Measurements from ENCODE around the gene JAK3.
"Not testable (repeated sequence)": the region's sequence is repeated elsewhere in the genome, so short reads cannot be mapped to it uniquely, and the experiment has no call there.

Gene JAK3

GRCh38 chr19:17807731-17808316 lies 40.0 kb downstream of the JAK3 start:
- Histone ChIP-seq H3K27me3 (peaks cover 45% of the 10 kb centered on the region), H3K9me3 (no peaks in the 10 kb centered on the region), H3K36me3 (no peaks in the 10 kb centered on the region), H3K4me1 (ENCODE audit: control insufficient read depth in 1 of 2, insufficient read depth in 1 of 2, low read depth in 1 of 2, low read length in 1 of 2) (peaks cover 10 to 11% of the 10 kb centered on the region in 2 experiments), H3K27ac (no peak overlapping the region), H3K4me3 (ENCODE audit: low read depth in 1 of 2, low read length in 1 of 2) (no peak overlapping the region)
- TF ChIP-seq CTCF (IDR thresholded peaks at IDR 0.05), result no peak

- no peak overlapping the region for H3K27ac ChIP-seq
- H3K4me1 ChIP-seq (ENCODE audit: control insufficient read depth in 1 of 2, insufficient read depth in 1 of 2, low read depth in 1 of 2, low read length in 1 of 2), result peaks cover 11 to 12% of the 10 kb centered on the region in 2 experiments
- H3K27me3 ChIP-seq, result peaks cover 53% of the 10 kb centered on the region
- no peak for TF ChIP-seq CTCF (IDR thresholded peaks at IDR 0.05)
- H3K36me3 ChIP-seq, result no peaks in the 10 kb centered on the region
- no peaks in the 10 kb centered on the region for H3K9me3 ChIP-seq
- H3K4me3 ChIP-seq (ENCODE audit: low read depth in 1 of 2, low read length in 1 of 2), result no peak overlapping the region
Measured at GRCh38 chr19:17806945-17807344, 40.8 kb downstream of the JAK3 start.

- H3K36me3 ChIP-seq, result no peaks in the 10 kb centered on the region
- H3K9me3 ChIP-seq, result no peaks in the 10 kb centered on the region
- no peak for TF ChIP-seq CTCF (IDR thresholded peaks at IDR 0.05)
- no peak overlapping the region for H3K4me3 ChIP-seq (ENCODE audit: low read depth in 1 of 2, low read length in 1 of 2)
- no peak overlapping the region for H3K27ac ChIP-seq
- peaks cover 69% of the 10 kb centered on the region for H3K27me3 ChIP-seq
- H3K4me1 ChIP-seq (ENCODE audit: control insufficient read depth in 1 of 2, insufficient read depth in 1 of 2, low read depth in 1 of 2, low read length in 1 of 2), result peaks cover 11 to 12% of the 10 kb centered on the region in 2 experiments
Measured at GRCh38 chr19:17805427-17805826, 42.4 kb downstream of the JAK3 start.

GRCh38 chr19:17803264-17803896 lies 44.4 kb downstream of the JAK3 start:
- H3K9me3 ChIP-seq, result no peaks in the 10 kb centered on the region
- H3K4me3 ChIP-seq (ENCODE audit: low read depth in 1 of 2, low read length in 1 of 2), result peak overlapping the region; percentile 17 to 27
- peaks cover 65% of the 10 kb centered on the region for H3K27me3 ChIP-seq
- H3K36me3 ChIP-seq, result no peaks in the 10 kb centered on the region
- TF ChIP-seq CTCF (IDR thresholded peaks at IDR 0.05), result no peak
- H3K4me1 ChIP-seq (ENCODE audit: control insufficient read depth in 1 of 2, insufficient read depth in 1 of 2, low read depth in 1 of 2, low read length in 1 of 2), result peaks cover 11 to 12% of the 10 kb centered on the region in 2 experiments
- peak overlapping the region; percentile 69 for H3K27ac ChIP-seq

GRCh38 chr19:17802137-17802858 lies 45.5 kb downstream of the JAK3 start:
- H3K27me3 ChIP-seq, result peaks cover 65% of the 10 kb centered on the region
- no peak for TF ChIP-seq CTCF (IDR thresholded peaks at IDR 0.05)
- H3K4me3 ChIP-seq (ENCODE audit: low read depth in 1 of 2, low read length in 1 of 2), result no peak overlapping the region
- no peak overlapping the region for H3K27ac ChIP-seq
- H3K36me3 ChIP-seq, result no peaks in the 10 kb centered on the region
- H3K9me3 ChIP-seq, result no peaks in the 10 kb centered on the region
- peaks cover 11 to 12% of the 10 kb centered on the region in 2 experiments for H3K4me1 ChIP-seq (ENCODE audit: control insufficient read depth in 1 of 2, insufficient read depth in 1 of 2, low read depth in 1 of 2, low read length in 1 of 2)

GRCh38 chr19:17798599-17798998 lies 49.2 kb downstream of the JAK3 start:
- not testable (repeated sequence) for H3K4me3 ChIP-seq (ENCODE audit: low read depth in 1 of 2, low read length in 1 of 2); H3K36me3 ChIP-seq; H3K9me3 ChIP-seq; H3K27ac ChIP-seq
- Histone ChIP-seq H3K4me1 (ENCODE audit: control insufficient read depth in 1 of 2, insufficient read depth in 1 of 2, low read depth in 1 of 2, low read length in 1 of 2) (peaks cover 8 to 16% of the 10 kb centered on the region in 2 experiments), H3K27me3 (peaks cover 81% of the 10 kb centered on the region)
